A549 treated with Hydrocortisone at 1 μM for 4 hours (cell line): ENCODE measurements around the gene LGR5. TPM values are rescaled to one million over a fixed set of nuclear protein-coding genes. Genes with fewer than 3 reads are reported as not detected.

Experiments
- total RNA-seq: library from RNA; stranded (reverse); fragments of 200-300 nt; extraction: Qiagen RNA extraction; gene quantifications from 5 replicates; pipeline ENCODE4 v1.2.3, GENCODE V29; 2022

Gene LGR5
- 0.02 TPM in 1 of 5 replicates, not detected in the others for total RNA-seq

GRCh38 chr12:71439613-71440344 is at the start of gene LGR5:
LGR5 (plus strand) TSS chr12:71439798; CDS start chr12:71440081, 283 bp downstream.

Other genes starting within 250 kb of the LGR5 start
- gene ZFC3H1, start 224.1 kb downstream of the LGR5 start, total RNA-seq = 10.5 to 15.4 TPM (median 15.0 TPM) in 5 replicates
- 3.5 to 5.1 TPM (median 4.7 TPM) in 5 replicates for gene THAP2, start 224.5 kb downstream of the LGR5 start, total RNA-seq
- gene TMEM19, start 246.3 kb downstream of the LGR5 start, total RNA-seq = 27.2 to 34.6 TPM (median 32.7 TPM) in 5 replicates